ENCODE measurements around the gene GOLGA8F. TPM values are rescaled to one million over a fixed set of nuclear protein-coding genes. Genes with fewer than 3 reads are reported as not detected.

The GOLGA8F gene
- total and polyA plus RNA-seq, 4 donors = 0.06 to 0.20 TPM; not detected in 2

Small RNA genes lying within 50 kb of the gene (small RNA-seq; reads per million reads assigned to genes)
- not detected for gene AC091304.5 (ENCODE audit: low replicate concordance)
- not detected for gene AC091304.6 (ENCODE audit: low replicate concordance)
- gene AC091304.9 (ENCODE audit: low replicate concordance) = not detected
- gene MIR4509-2 (ENCODE audit: low replicate concordance) = not detected
- gene RN7SL238P (ENCODE audit: low replicate concordance) = not detected

Other genes with a start within 250 kb of the GOLGA8F start
- 10 to 100 TPM; 62.9 to 74.1 TPM for gene HERC2, start 56.5 kb upstream of the GOLGA8F start, total RNA-seq
- gene HERC2, start 56.5 kb upstream of the GOLGA8F start, polyA plus RNA-seq (ENCODE audit: insufficient read length in 2 of 2) = 10 to 100 TPM; 83.0 to 96.2 TPM
- gene GOLGA6L24, start 20.6 kb upstream of the GOLGA8F start, total RNA-seq = not detected
- not detected for gene GOLGA6L24, start 20.6 kb upstream of the GOLGA8F start, polyA plus RNA-seq (ENCODE audit: insufficient read length in 2 of 2)
- not detected for gene GOLGA8G, start 154.3 kb downstream of the GOLGA8F start, total RNA-seq
- under 1 TPM in 1 of 2 donors, not detected in 1; 0.21 TPM for gene GOLGA8G, start 154.3 kb downstream of the GOLGA8F start, polyA plus RNA-seq (ENCODE audit: insufficient read length in 2 of 2)
- gene GOLGA6L25, start 174.9 kb downstream of the GOLGA8F start, total RNA-seq = not detected
- not detected for gene GOLGA6L25, start 174.9 kb downstream of the GOLGA8F start, polyA plus RNA-seq (ENCODE audit: insufficient read length in 2 of 2)